GM12892 (cell line): ENCODE measurements around the gene RNF213.
"Not testable (repeated sequence)": the region's sequence is repeated elsewhere in the genome, so short reads cannot be mapped to it uniquely, and the experiment has no call there.

Source experiments
- POLR2A ChIP-seq: IDR thresholded peaks from 2 replicates; pipeline ENCODE4 v1.6.1; 2011; ENCODE audit warnings: low read depth, low read length, control low read depth
- POLR2AphosphoS5 ChIP-seq: IDR thresholded peaks from 2 replicates; pipeline ENCODE4 v1.6.1; 2011; ENCODE audit warnings: low read depth, low read length, control low read depth
- TAF1 ChIP-seq: IDR thresholded peaks from 2 replicates; pipeline ENCODE4 v1.6.1; 2011; ENCODE audit warnings: low read depth, mild to moderate bottlenecking, control low read depth, low read length, borderline replicate concordance

- not testable (repeated sequence) for TF ChIP-seq POLR2A, POLR2AphosphoS5, TAF1
Observed at GRCh38 chr17:80258296-80258695, 2.4 kb upstream of the RNF213 start.
